ENCODE data around the gene LHFPL4.

LHFPL4 gene

DNA sequence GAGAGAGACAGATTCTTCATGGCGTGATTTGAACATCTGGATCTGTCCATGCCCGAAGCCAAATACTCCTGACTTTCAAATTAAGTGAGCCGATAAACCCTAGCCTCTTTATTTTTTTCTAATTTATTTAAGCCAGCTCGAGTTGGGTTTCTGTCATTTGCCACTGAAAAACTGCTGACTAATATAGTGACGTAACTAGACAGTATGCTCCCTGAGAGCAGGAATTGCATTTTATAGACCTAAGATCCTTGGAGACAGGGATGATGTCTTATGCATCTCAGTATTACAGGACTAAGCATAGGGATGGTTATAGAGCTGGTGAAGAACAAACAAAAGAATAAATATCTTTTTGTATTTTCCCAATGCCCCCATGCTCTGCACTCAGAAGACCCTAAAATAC, 4.6 kb downstream of the LHFPL4 start:
- H2AK5ac ChIP-seq (ENCODE audit: low read depth, low read length) = no peak overlapping the region
- H2BK5ac ChIP-seq (ENCODE audit: low read length) = no peak overlapping the region
- H3K4me1 ChIP-seq (ENCODE audit: control insufficient read depth in 2 of 2, insufficient read depth in 1 of 2, low read depth in 1 of 2, low read length in 2 of 2) = peaks cover 0 to 3% of the 10 kb centered on the region in 2 donors
- no peak overlapping the region for H3K27ac ChIP-seq (replicated peaks; ENCODE audit: low read length)
- H2BK120ac ChIP-seq (ENCODE audit: low read depth, low read length) = no peak overlapping the region
- H3K9me3 ChIP-seq (replicated peaks in 1 of 2; ENCODE audit: control insufficient read depth in 2 of 2, insufficient read depth in 1 of 2, low read depth in 1 of 2, low read length in 2 of 2) = peaks cover 0 to 1% of the 10 kb centered on the region in 2 donors
- H2AFZ ChIP-seq (ENCODE audit: low read length) = no peak overlapping the region
- no peak overlapping the region for H2BK12ac ChIP-seq (ENCODE audit: low read length)
- H3K23ac ChIP-seq (ENCODE audit: low read depth, low read length, poor library complexity) = no peak overlapping the region
- H3K14ac ChIP-seq (ENCODE audit: low read length) = no peak overlapping the region
- H3K4ac ChIP-seq (ENCODE audit: low read length) = no peak overlapping the region
- WGBS, 2 donors (ENCODE audit: extremely low coverage in 2 of 2, insufficient read length in 2 of 2, insufficient replicate concordance in 1 of 2) = no CpG with 5 or more reads among the region's 5 CpGs
- no peak overlapping the region for H2BK15ac ChIP-seq (ENCODE audit: low read length)
- H3K4me2 ChIP-seq (ENCODE audit: insufficient read depth, low read length, poor library complexity, severe bottlenecking) = no peak overlapping the region
- H4K91ac ChIP-seq (ENCODE audit: low read depth, low read length, poor library complexity) = no peak overlapping the region
- DNase-seq (ENCODE audit: low spot score) = no peak
- no peaks in the 10 kb centered on the region for H3K36me3 ChIP-seq (replicated peaks in 1 of 2; ENCODE audit: control insufficient read depth in 2 of 2, insufficient read depth in 2 of 2, low read length in 2 of 2)
- no peak overlapping the region for H4K8ac ChIP-seq (ENCODE audit: low read depth, low read length)
- H3K18ac ChIP-seq (ENCODE audit: low read length) = no peak overlapping the region
- no peak overlapping the region for H3K9ac ChIP-seq (ENCODE audit: low read depth, low read length, poor library complexity)
- no peak overlapping the region for H3K4me3 ChIP-seq (ENCODE audit: low read length in 2 of 2)
- no peaks in the 10 kb centered on the region for H3K79me1 ChIP-seq (ENCODE audit: low read depth, low read length)
- H3K27me3 ChIP-seq (ENCODE audit: control insufficient read depth in 3 of 3, insufficient read depth in 3 of 3, low read depth in 1 of 3, low read length in 3 of 3) = peaks cover 2 to 35% (median 20%) of the 10 kb centered on the region in 3 experiments

GRCh38 chr3:9542182-9542581, 11.4 kb downstream of the LHFPL4 start:
- no peak overlapping the region for H2BK120ac ChIP-seq (ENCODE audit: low read depth, low read length)
- H2AFZ ChIP-seq (ENCODE audit: low read length) = no peak overlapping the region
- H3K79me1 ChIP-seq (ENCODE audit: low read depth, low read length) = no peaks in the 10 kb centered on the region
- no CpG with 5 or more reads among the region's 3 CpGs for WGBS, 2 donors (ENCODE audit: extremely low coverage in 2 of 2, insufficient read length in 2 of 2, insufficient replicate concordance in 1 of 2)
- H3K4me3 ChIP-seq (ENCODE audit: low read length in 2 of 2) = no peak overlapping the region
- no peak overlapping the region for H3K27ac ChIP-seq (replicated peaks; ENCODE audit: low read length)
- H3K4me1 ChIP-seq (ENCODE audit: control insufficient read depth in 2 of 2, insufficient read depth in 1 of 2, low read depth in 1 of 2, low read length in 2 of 2) = no peaks in the 10 kb centered on the region
- no peak overlapping the region for H2BK12ac ChIP-seq (ENCODE audit: low read length)
- H3K18ac ChIP-seq (ENCODE audit: low read length) = no peak overlapping the region
- H2BK15ac ChIP-seq (ENCODE audit: low read length) = no peak overlapping the region
- H2BK5ac ChIP-seq (ENCODE audit: low read length) = no peak overlapping the region
- no peak overlapping the region for H3K4ac ChIP-seq (ENCODE audit: low read length)
- no peaks in the 10 kb centered on the region for H3K9me3 ChIP-seq (replicated peaks in 1 of 2; ENCODE audit: control insufficient read depth in 2 of 2, insufficient read depth in 1 of 2, low read depth in 1 of 2, low read length in 2 of 2)
- no peak overlapping the region for H3K9ac ChIP-seq (ENCODE audit: low read depth, low read length, poor library complexity)
- no peak overlapping the region for H2AK5ac ChIP-seq (ENCODE audit: low read depth, low read length)
- H3K36me3 ChIP-seq (replicated peaks in 1 of 2; ENCODE audit: control insufficient read depth in 2 of 2, insufficient read depth in 2 of 2, low read length in 2 of 2) = no peaks in the 10 kb centered on the region
- no peak overlapping the region for H4K8ac ChIP-seq (ENCODE audit: low read depth, low read length)
- no peak overlapping the region for H4K91ac ChIP-seq (ENCODE audit: low read depth, low read length, poor library complexity)
- DNase-seq (ENCODE audit: low spot score) = no peak
- H3K23ac ChIP-seq (ENCODE audit: low read depth, low read length, poor library complexity) = no peak overlapping the region
- H3K4me2 ChIP-seq (ENCODE audit: insufficient read depth, low read length, poor library complexity, severe bottlenecking) = no peak overlapping the region
- H3K14ac ChIP-seq (ENCODE audit: low read length) = no peak overlapping the region
- H3K27me3 ChIP-seq (ENCODE audit: control insufficient read depth in 3 of 3, insufficient read depth in 3 of 3, low read depth in 1 of 3, low read length in 3 of 3) = no peaks in the 10 kb centered on the region

DNA sequence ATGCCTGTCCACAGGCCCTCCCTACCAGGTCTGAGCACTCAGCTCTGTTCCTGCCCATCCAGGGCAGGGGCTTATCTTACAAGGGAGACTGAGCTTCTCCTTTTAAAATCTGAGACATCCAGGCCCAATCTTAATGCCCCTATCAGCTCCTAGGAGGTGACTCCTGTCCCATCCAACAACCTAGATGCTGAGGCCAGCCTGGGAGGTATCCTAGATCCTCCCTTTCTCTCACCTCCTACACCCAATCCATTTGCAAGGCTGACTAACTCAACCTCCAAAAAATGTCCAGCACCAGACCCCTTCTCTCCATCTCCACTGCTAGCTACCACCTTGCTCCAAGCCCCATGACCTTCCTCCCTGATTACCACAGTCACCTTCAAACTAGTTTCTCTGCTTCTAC, 17.4 kb downstream of the LHFPL4 start:
- Histone ChIP-seq H4K8ac (ENCODE audit: low read depth, low read length) (no peak overlapping the region), H2BK15ac (ENCODE audit: low read length) (no peak overlapping the region), H2AFZ (ENCODE audit: low read length) (no peak overlapping the region), H3K27me3 (ENCODE audit: control insufficient read depth in 3 of 3, insufficient read depth in 3 of 3, low read depth in 1 of 3, low read length in 3 of 3) (no peaks in the 10 kb centered on the region), H3K4me3 (ENCODE audit: low read length in 2 of 2) (no peak overlapping the region), H3K4me2 (ENCODE audit: insufficient read depth, low read length, poor library complexity, severe bottlenecking) (no peak overlapping the region), H2BK120ac (ENCODE audit: low read depth, low read length) (no peak overlapping the region), H2BK5ac (ENCODE audit: low read length) (no peak overlapping the region), H3K79me1 (ENCODE audit: low read depth, low read length) (no peaks in the 10 kb centered on the region), H3K23ac (ENCODE audit: low read depth, low read length, poor library complexity) (no peak overlapping the region), H3K14ac (ENCODE audit: low read length) (no peak overlapping the region), H3K9me3 (replicated peaks in 1 of 2; ENCODE audit: control insufficient read depth in 2 of 2, insufficient read depth in 1 of 2, low read depth in 1 of 2, low read length in 2 of 2) (no peaks in the 10 kb centered on the region), H3K27ac (replicated peaks; ENCODE audit: low read length) (no peak overlapping the region), H3K9ac (ENCODE audit: low read depth, low read length, poor library complexity) (no peak overlapping the region), H2AK5ac (ENCODE audit: low read depth, low read length) (no peak overlapping the region), H3K36me3 (replicated peaks in 1 of 2; ENCODE audit: control insufficient read depth in 2 of 2, insufficient read depth in 2 of 2, low read length in 2 of 2) (no peaks in the 10 kb centered on the region), H3K4me1 (ENCODE audit: control insufficient read depth in 2 of 2, insufficient read depth in 1 of 2, low read depth in 1 of 2, low read length in 2 of 2) (no peaks in the 10 kb centered on the region), H2BK12ac (ENCODE audit: low read length) (no peak overlapping the region), H4K91ac (ENCODE audit: low read depth, low read length, poor library complexity) (no peak overlapping the region), H3K4ac (ENCODE audit: low read length) (no peak overlapping the region), H3K18ac (ENCODE audit: low read length) (no peak overlapping the region)
- DNase-seq (ENCODE audit: low spot score) = no peak

DNA sequence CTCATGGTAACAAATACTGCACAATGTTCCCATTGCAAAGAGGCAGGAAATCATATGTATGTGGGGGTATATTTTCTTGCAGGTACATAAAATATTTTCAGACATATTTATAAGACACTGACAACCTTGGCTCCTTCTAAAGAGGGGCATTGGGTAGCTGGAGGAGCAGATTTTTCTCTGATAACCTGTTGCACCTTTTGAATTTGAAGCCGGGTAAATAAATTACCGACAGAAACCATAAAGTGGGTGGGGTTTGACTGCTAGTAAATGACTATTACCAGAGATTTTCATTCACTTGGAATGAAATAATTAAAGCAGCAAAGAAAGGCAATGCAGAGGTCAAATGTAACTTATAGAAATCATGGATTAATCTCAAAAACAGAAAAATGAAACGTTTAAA, 19.2 kb downstream of the LHFPL4 start:
- Histone ChIP-seq H3K27me3 (ENCODE audit: control insufficient read depth in 3 of 3, insufficient read depth in 3 of 3, low read depth in 1 of 3, low read length in 3 of 3) (no peaks in the 10 kb centered on the region), H2BK12ac (ENCODE audit: low read length) (no peak overlapping the region), H4K8ac (ENCODE audit: low read depth, low read length) (no peak overlapping the region), H2AFZ (ENCODE audit: low read length) (no peak overlapping the region), H2BK120ac (ENCODE audit: low read depth, low read length) (no peak overlapping the region), H3K36me3 (replicated peaks in 1 of 2; ENCODE audit: control insufficient read depth in 2 of 2, insufficient read depth in 2 of 2, low read length in 2 of 2) (no peaks in the 10 kb centered on the region), H3K18ac (ENCODE audit: low read length) (no peak overlapping the region), H2AK5ac (ENCODE audit: low read depth, low read length) (no peak overlapping the region), H3K14ac (ENCODE audit: low read length) (no peak overlapping the region), H3K4me2 (ENCODE audit: insufficient read depth, low read length, poor library complexity, severe bottlenecking) (no peak overlapping the region), H3K4me1 (ENCODE audit: control insufficient read depth in 2 of 2, insufficient read depth in 1 of 2, low read depth in 1 of 2, low read length in 2 of 2) (no peaks in the 10 kb centered on the region), H3K23ac (ENCODE audit: low read depth, low read length, poor library complexity) (no peak overlapping the region), H3K9me3 (replicated peaks in 1 of 2; ENCODE audit: control insufficient read depth in 2 of 2, insufficient read depth in 1 of 2, low read depth in 1 of 2, low read length in 2 of 2) (no peaks in the 10 kb centered on the region), H2BK5ac (ENCODE audit: low read length) (no peak overlapping the region), H3K79me1 (ENCODE audit: low read depth, low read length) (no peaks in the 10 kb centered on the region), H4K91ac (ENCODE audit: low read depth, low read length, poor library complexity) (no peak overlapping the region), H3K4ac (ENCODE audit: low read length) (no peak overlapping the region), H3K4me3 (ENCODE audit: low read length in 2 of 2) (no peak overlapping the region), H2BK15ac (ENCODE audit: low read length) (no peak overlapping the region), H3K9ac (ENCODE audit: low read depth, low read length, poor library complexity) (no peak overlapping the region), H3K27ac (replicated peaks; ENCODE audit: low read length) (no peak overlapping the region)
- no CpG with 5 or more reads among the region's 3 CpGs for WGBS, 2 donors (ENCODE audit: extremely low coverage in 2 of 2, insufficient read length in 2 of 2, insufficient replicate concordance in 1 of 2)
- DNase-seq (ENCODE audit: low spot score) = no peak
